Measurements from ENCODE around the gene AEBP1. TPM values are rescaled to one million over a fixed set of nuclear protein-coding genes. Genes with fewer than 3 reads are reported as not detected.

Gene AEBP1
- total RNA-seq, 1 experiment from 2014 or later, result 17.8 TPM

DNA sequence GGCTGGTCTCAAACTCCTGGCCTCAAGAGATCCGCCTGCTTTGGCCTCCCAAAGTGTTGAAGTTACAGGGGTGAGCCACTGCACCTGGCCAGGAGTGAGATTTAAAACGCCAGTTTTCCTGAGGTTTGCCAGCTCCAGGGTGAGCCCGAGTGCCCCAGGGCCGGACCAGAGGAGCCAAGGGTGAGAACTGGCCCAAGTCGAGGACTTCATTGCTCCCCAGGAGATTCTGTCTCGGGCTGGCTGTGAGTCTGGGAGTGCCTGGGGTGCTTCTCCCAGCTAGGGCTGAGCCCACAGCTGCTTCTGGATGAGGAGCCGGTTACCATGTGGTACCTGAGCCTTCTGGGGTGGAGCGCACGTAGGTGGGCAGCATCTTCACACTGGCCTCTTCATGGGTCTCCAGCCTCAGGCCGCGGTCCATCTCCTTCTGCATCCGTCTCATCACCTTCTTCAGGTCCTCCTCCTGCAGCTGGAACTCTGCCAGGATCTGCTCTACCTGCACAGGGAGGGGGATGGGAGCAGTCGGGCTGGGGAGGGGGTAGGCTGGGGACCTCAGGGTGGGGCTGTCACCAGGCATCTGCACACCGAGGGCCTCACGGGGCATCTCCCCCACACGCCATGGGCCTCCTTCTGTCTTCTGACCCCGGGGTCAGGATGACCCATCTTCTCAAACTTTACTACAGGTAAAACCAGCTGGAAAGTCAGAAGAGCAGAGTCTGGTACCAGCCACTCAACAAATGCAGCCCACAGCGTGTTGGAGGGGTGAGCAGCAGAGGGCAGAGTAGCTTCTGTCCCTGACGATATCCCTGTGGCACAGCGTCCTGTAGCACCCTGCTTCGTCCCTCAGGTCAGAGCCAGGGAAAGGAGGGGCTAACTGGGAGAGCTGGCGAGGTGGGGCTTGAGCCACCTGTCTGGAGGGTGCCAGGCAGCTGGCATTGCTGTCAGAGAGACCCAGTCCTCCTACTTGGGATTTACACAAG is 49.1 kb downstream of the AEBP1 start:
- H3K9me3 ChIP-seq (replicated peaks), result no peaks in the 10 kb centered on the region
- peaks cover 30% of the 10 kb centered on the region for H3K4me1 ChIP-seq

GRCh38 chr7:44153948-44154335 is 49.8 kb downstream of the AEBP1 start:
- Histone ChIP-seq H3K27me3 (no peaks in the 10 kb centered on the region; the same call in 1 of the 2 replicates), H3K9me3 (replicated peaks) (no peaks in the 10 kb centered on the region), H3K36me3 (no peaks in the 10 kb centered on the region), H3K4me1 (peaks cover 30% of the 10 kb centered on the region), H3K4me3 (no peak overlapping the region), H3K27ac (no peak overlapping the region)
- DNase-seq, result no peak

More for the DNA sequence above, 49.1 kb downstream of the AEBP1 start:
- H3K27ac ChIP-seq, result no peak overlapping the region
- H3K4me3 ChIP-seq, result no peak overlapping the region
- DNase-seq, result no peak
- H3K27me3 ChIP-seq, result no peaks in the 10 kb centered on the region; the same call in 1 of the 2 replicates
- no peaks in the 10 kb centered on the region for H3K36me3 ChIP-seq

DNA sequence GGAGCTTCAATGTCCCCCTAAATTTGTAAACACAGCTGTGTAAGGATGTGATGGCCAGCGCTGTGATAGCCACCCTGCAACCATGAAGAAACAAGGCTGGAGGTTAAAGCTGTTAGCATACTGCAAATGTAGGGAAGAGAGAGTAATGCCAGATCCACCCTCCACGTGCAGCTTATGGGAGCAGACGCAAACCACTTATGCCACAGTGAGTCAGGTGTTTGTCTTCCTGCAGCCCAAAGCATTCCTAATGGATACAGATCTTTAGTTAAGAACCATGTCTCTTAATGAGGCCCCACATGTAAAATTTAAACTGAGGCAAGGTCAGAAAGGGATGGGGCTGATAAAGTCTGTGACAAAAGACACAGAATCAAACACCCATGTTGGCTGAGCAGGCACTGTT is 50.6 kb downstream of the AEBP1 start:
- Histone ChIP-seq H3K36me3 (no peaks in the 10 kb centered on the region), H3K4me1 (peaks cover 27% of the 10 kb centered on the region), H3K4me3 (no peak overlapping the region), H3K9me3 (replicated peaks) (no peaks in the 10 kb centered on the region), H3K27me3 (no peaks in the 10 kb centered on the region; the same call in 1 of the 2 replicates), H3K27ac (no peak overlapping the region)
- no peak for DNase-seq

GRCh38 chr7:44155191-44156185 is 51.3 kb downstream of the AEBP1 start:
- Histone ChIP-seq H3K27me3 (no peaks in the 10 kb centered on the region; the same call in 1 of the 2 replicates), H3K4me1 (peaks cover 19% of the 10 kb centered on the region), H3K27ac (no peak overlapping the region), H3K36me3 (no peaks in the 10 kb centered on the region), H3K9me3 (replicated peaks) (no peaks in the 10 kb centered on the region), H3K4me3 (no peak overlapping the region)
- no peak for DNase-seq

GRCh38 chr7:44156453-44157010 is 52.4 kb downstream of the AEBP1 start:
- H3K4me1 ChIP-seq, result peaks cover 8% of the 10 kb centered on the region
- no peaks in the 10 kb centered on the region; the same call in 1 of the 2 replicates for H3K27me3 ChIP-seq
- no peak for DNase-seq
- no peaks in the 10 kb centered on the region for H3K9me3 ChIP-seq (replicated peaks)
- no peak overlapping the region for H3K4me3 ChIP-seq
- no peak overlapping the region for H3K27ac ChIP-seq
- H3K36me3 ChIP-seq, result no peaks in the 10 kb centered on the region

GRCh38 chr7:44157116-44158080 is 53.3 kb downstream of the AEBP1 start:
- no peaks in the 10 kb centered on the region for H3K36me3 ChIP-seq
- no peaks in the 10 kb centered on the region; the same call in 1 of the 2 replicates for H3K27me3 ChIP-seq
- H3K27ac ChIP-seq, result no peak overlapping the region
- no peak for DNase-seq
- H3K9me3 ChIP-seq (replicated peaks), result no peaks in the 10 kb centered on the region
- H3K4me3 ChIP-seq, result no peak overlapping the region
- peaks cover under 1% of the 10 kb centered on the region; the same call in 1 of the 2 replicates for H3K4me1 ChIP-seq

DNA sequence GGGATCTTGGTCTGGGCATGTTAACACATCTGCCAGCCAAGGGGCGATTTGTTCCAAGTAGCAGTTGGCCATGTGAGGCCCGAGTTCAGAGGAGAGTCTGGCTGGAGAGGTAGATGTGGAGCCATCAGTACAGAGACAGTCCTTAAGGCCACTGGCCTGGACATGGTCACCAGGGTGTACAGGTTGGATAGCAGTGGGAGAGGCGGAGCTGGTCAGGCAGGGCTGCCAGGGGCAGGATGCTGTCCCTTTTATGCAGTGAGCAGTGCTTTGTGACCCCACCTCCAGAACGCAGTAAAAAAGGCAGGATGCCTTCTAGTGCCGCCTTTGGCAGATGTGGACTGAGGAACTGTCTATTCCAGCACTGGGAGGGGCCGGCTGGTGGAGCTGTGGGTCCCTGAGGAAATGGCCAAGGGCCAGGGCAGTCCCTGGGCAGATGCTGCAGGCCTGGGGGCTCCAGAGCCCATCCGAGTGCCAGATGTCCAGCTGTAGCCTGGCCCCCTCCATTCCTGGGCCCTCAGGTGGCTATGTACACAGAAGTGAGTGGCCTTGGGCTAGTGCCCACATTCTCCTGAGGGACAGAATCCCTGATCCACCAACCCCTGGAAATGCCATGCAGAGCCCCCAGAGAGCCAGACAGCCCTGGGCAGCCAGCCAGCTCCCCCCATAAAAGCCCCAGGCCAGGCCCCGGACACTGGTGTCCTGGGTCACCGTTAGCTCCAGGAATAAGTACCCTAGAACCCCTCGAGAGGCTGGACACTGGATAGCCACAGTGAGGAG is 54.1 kb downstream of the AEBP1 start:
- Histone ChIP-seq H3K4me3 (no peak overlapping the region), H3K27me3 (no peaks in the 10 kb centered on the region; the same call in 1 of the 2 replicates), H3K9me3 (replicated peaks) (no peaks in the 10 kb centered on the region), H3K36me3 (no peaks in the 10 kb centered on the region), H3K27ac (no peak overlapping the region), H3K4me1 (peaks cover 9% of the 10 kb centered on the region)
- no peak for DNase-seq

DNA sequence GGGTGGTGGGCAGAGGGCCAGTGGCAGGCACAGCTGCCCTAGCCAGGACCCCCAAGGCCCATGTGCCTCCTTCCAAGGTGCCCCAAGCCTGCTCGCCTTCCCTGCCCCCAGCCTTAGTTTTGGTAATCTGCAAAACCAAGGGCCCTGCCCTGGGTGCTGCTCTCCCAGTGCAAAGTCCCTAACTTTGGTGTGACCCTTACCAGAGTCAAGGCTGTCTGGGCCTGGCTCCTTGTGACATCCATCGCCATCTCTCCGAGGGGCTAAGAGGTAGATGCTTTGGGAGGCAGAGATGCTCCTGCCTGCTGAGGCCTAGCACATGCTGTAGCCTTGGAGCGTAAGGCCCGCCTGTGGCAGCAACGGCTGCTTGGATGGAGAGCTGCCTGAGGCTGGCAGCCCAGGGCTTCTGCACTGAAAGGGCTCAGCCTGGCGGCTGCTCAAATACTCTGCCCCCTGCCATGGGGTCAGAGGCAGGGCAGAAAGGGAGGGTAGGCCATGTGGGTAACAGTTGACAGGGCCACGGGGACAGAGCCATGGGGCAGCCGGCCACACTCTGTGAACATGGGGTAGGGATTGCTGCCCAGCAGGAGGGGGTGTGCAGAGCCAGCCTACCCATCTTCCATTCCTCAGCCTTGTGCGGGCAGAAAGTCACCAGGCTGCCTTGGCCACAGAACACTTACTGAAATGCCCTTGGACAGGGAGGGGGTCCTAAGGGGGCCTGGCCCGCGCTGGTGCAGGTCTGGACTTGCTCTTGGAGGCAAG is 54.9 kb downstream of the AEBP1 start:
- H3K27me3 ChIP-seq, result no peaks in the 10 kb centered on the region; the same call in 1 of the 2 replicates
- no peaks in the 10 kb centered on the region for H3K36me3 ChIP-seq
- H3K27ac ChIP-seq, result no peak overlapping the region
- no peaks in the 10 kb centered on the region for H3K9me3 ChIP-seq (replicated peaks)
- no peak for DNase-seq
- H3K4me3 ChIP-seq, result no peak overlapping the region
- peaks cover 14% of the 10 kb centered on the region for H3K4me1 ChIP-seq

- no peak for DNase-seq
- Histone ChIP-seq H3K27me3 (no peaks in the 10 kb centered on the region; the same call in 1 of the 2 replicates), H3K36me3 (no peaks in the 10 kb centered on the region), H3K4me1 (peaks cover 24% of the 10 kb centered on the region), H3K4me3 (no peak overlapping the region), H3K27ac (no peak overlapping the region), H3K9me3 (replicated peaks) (no peaks in the 10 kb centered on the region)
Observed at GRCh38 chr7:44159824-44160630, 55.9 kb downstream of the AEBP1 start.

DNA sequence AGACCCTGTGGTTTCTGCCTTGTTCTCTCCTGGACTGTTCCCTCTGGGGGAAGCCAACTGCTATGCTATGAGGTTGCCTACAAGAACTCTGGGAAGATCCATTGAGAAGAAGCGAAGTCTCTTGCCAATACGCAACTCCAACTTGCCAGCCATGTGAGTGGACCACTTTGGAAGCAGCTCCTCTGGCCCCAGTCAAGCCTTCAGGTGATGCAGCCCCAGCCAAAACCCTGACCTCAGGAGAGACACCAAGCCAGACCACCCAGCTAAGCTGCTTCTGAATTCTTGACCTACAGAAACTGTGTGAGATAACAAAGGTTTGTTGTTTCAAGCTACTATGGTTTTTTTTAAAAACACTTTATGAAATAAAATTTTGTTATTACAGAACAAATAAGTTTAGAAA is 57.2 kb downstream of the AEBP1 start:
- Histone ChIP-seq H3K27me3 (no peaks in the 10 kb centered on the region), H3K36me3 (no peaks in the 10 kb centered on the region), H3K4me1 (peaks cover 24% of the 10 kb centered on the region), H3K27ac (no peak overlapping the region), H3K4me3 (no peak overlapping the region), H3K9me3 (replicated peaks) (no peaks in the 10 kb centered on the region)
- no peak for DNase-seq

- Histone ChIP-seq H3K4me3 (no peak overlapping the region), H3K4me1 (peaks cover 24% of the 10 kb centered on the region), H3K9me3 (replicated peaks) (no peaks in the 10 kb centered on the region), H3K27ac (no peak overlapping the region), H3K27me3 (no peaks in the 10 kb centered on the region), H3K36me3 (no peaks in the 10 kb centered on the region)
- DNase-seq, result no peak
Observed at GRCh38 chr7:44162179-44162578, 58.0 kb downstream of the AEBP1 start.
